ENCODE results near the gene MUC22.
"Not testable (repeated sequence)": the region's sequence is repeated elsewhere in the genome, so short reads cannot be mapped to it uniquely, and the experiment has no call there.

Gene MUC22

GRCh38 chr6:30991891-30992290, 18.4 kb upstream of the MUC22 start:
- no peak overlapping the region for H3K4me3 ChIP-seq (ENCODE audit: low read depth, low read length)
- no peak for DNase-seq (ENCODE audit: low read depth)
- TF ChIP-seq, protein P1, sequence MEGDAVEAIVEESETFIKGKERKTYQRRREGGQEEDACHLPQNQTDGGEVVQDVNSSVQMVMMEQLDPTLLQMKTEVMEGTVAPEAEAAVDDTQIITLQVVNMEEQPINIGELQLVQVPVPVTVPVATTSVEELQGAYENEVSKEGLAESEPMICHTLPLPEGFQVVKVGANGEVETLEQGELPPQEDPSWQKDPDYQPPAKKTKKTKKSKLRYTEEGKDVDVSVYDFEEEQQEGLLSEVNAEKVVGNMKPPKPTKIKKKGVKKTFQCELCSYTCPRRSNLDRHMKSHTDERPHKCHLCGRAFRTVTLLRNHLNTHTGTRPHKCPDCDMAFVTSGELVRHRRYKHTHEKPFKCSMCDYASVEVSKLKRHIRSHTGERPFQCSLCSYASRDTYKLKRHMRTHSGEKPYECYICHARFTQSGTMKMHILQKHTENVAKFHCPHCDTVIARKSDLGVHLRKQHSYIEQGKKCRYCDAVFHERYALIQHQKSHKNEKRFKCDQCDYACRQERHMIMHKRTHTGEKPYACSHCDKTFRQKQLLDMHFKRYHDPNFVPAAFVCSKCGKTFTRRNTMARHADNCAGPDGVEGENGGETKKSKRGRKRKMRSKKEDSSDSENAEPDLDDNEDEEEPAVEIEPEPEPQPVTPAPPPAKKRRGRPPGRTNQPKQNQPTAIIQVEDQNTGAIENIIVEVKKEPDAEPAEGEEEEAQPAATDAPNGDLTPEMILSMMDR (IDR thresholded peaks at IDR 0.05; ENCODE audit: low read depth, low read length, missing control alignments): no peak

DNA sequence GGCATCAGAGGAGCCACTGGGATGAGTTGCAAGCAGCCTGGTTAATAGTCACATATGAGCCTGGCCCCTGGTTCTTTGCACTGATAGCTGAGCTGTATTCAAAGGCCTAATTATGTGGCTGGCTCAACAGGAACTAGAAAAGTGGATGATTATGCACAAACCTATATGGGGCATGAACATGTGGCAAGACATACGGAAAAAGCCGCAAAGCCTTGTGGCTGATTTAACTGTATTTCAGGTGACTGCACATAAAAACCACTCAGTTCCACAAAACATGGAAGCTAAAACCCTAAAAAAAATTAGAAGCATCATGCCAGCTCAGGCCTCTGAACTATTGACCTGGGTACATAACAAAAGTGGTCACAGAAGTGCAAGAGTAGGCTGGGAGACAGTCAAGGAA, 13.0 kb upstream of the MUC22 start:
- no peak overlapping the region for H3K4me3 ChIP-seq (ENCODE audit: low read depth, low read length)
- TF ChIP-seq, protein P1 (IDR thresholded peaks at IDR 0.05; ENCODE audit: low read depth, low read length, missing control alignments): no peak
- no peak for DNase-seq (ENCODE audit: low read depth)

GRCh38 chr6:30998785-30999184, 11.5 kb upstream of the MUC22 start:
- TF ChIP-seq, protein P1 (IDR thresholded peaks at IDR 0.05; ENCODE audit: low read depth, low read length, missing control alignments): no peak
- H3K4me3 ChIP-seq (ENCODE audit: low read depth, low read length): no peak overlapping the region
- no peak for DNase-seq (ENCODE audit: low read depth)

GRCh38 chr6:31000067-31000860, 10.0 kb upstream of the MUC22 start:
- not testable (repeated sequence) for H3K4me3 ChIP-seq (ENCODE audit: low read depth, low read length); DNase-seq (ENCODE audit: low read depth)

DNA sequence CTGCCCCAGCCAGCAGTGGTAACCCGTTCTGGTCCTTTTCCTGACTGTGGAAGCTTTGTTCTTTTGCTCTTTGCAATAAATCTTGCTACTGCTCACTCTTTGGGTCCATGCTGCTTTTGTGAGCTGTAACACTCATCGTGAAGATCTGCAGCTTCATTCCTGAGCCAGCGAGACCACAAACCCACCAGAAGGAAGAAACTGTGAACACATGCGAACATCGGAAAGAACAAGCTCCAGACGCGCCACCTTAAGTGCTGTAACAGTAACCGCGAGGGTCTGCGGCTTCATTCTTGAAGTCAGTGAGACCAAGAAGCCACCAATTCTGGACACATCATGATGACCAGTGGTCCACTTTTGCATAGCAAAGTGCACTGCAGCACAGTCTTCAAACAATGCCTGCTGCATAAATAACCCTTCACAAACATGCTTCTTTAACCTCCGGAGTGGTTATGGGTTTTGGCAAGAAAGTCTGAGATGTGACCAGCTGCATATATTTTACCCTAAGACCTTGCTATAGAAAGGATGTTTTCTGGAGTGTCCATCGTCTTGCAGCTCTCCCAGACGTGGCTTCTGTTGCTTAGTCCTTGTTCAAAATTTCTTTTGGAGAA, 8.9 kb upstream of the MUC22 start:
- no peak for DNase-seq (ENCODE audit: low read depth)
- H3K4me3 ChIP-seq (ENCODE audit: low read depth, low read length): no peak overlapping the region
- TF ChIP-seq, protein P1 (IDR thresholded peaks at IDR 0.05; ENCODE audit: low read depth, low read length, missing control alignments): no peak

GRCh38 chr6:31002471-31002870, 7.8 kb upstream of the MUC22 start:
- TF ChIP-seq, protein P1 (IDR thresholded peaks at IDR 0.05; ENCODE audit: low read depth, low read length, missing control alignments): no peak
- DNase-seq (ENCODE audit: low read depth): no peak
- H3K4me3 ChIP-seq (ENCODE audit: low read depth, low read length): no peak overlapping the region

DNA sequence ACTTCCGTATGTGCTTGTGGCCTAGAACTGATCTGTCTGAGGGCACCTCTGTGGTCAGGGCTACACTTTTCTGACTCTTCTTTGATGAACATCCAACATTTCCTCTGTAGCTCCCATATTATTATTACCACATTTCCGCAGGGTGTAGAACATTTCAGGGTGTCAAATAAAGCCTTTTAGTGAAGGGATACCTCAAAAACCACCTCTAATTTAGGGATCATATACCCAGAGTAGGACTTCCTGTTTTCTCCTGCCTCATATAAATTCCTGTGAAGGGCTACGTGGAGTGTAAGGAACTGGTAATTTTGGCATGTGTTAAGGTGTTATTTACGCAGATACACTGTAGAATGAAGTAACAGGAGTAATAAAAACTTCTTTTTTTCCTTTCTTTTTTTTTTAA, 5.5 kb upstream of the MUC22 start:
- H3K4me3 ChIP-seq (ENCODE audit: low read depth, low read length): no peak overlapping the region
- TF ChIP-seq, protein P1 (IDR thresholded peaks at IDR 0.05; ENCODE audit: low read depth, low read length, missing control alignments): no peak
- no peak for DNase-seq (ENCODE audit: low read depth)

All from GM12864 (cell line).